Neural progenitor cell (in vitro differentiated cells): ENCODE results near the gene OR11A1. TPM values are rescaled to one million over a fixed set of nuclear protein-coding genes. Genes with fewer than 3 reads are reported as not detected.
A peak's percentile ranks its signal among the peaks of the same experiment; 100 is the strongest.

ENCODE experiments used
- DNase-seq: peaks from one replicate; pipeline ENCODE4 v3.0.0-alpha.2; 2016; ENCODE audit warnings: low spot score
- H2AFZ ChIP-seq: fragments of 200-600 bp; sonication (generic); replicated peaks from 2 replicates; pipeline ENCODE4 v1.6.1; 2016; ENCODE audit warnings: antibody characterized with exemption
- H3F3A ChIP-seq: fragments of 200-600 bp; sonication (generic); 2 replicates; pipeline ENCODE4 v1.6.1; 2016; ENCODE audit warnings: antibody characterized with exemption, low read depth
- H3K27ac ChIP-seq: fragments of 200-600 bp; sonication (generic); 2 replicates; pipeline ENCODE4 v1.5.1; 2016; ENCODE audit warnings: mild to moderate bottlenecking
- H3K27me3 ChIP-seq: fragments of 200-600 bp; sonication (generic); 2 replicates; pipeline ENCODE4 v1.6.1; 2016; ENCODE audit warnings: mild to moderate bottlenecking, moderate library complexity
- H3K36me3 ChIP-seq: fragments of 200-600 bp; sonication (generic); 2 replicates; pipeline ENCODE4 v1.5.1; 2016
- H3K4me1 ChIP-seq: fragments of 200-600 bp; sonication (generic); 2 replicates; pipeline ENCODE4 v1.6.1; 2016; ENCODE audit warnings: mixed run types
- H3K4me2 ChIP-seq: fragments of 200-600 bp; sonication (generic); 2 replicates; pipeline ENCODE4 v1.6.1; 2016
- H3K4me3 ChIP-seq: fragments of 200-600 bp; sonication (generic); 2 replicates; pipeline ENCODE4 v1.5.1; 2016
- H3K79me2 ChIP-seq: fragments of 200-600 bp; sonication (generic); 2 replicates; pipeline ENCODE4 v1.6.1; 2016; ENCODE audit warnings: low read depth
- H3K9ac ChIP-seq: fragments of 200-600 bp; sonication (generic); 2 replicates; pipeline ENCODE4 v1.6.1; 2016
- H3K9me3 ChIP-seq: fragments of 200-600 bp; sonication (generic); 2 replicates; pipeline ENCODE4 v1.5.1; 2016; ENCODE audit warnings: low read depth
- H4K20me1 ChIP-seq: fragments of 200-600 bp; sonication (generic); 2 replicates; pipeline ENCODE4 v1.6.1; 2016; ENCODE audit warnings: low read depth
- H3K27ac Mint-ChIP-seq: 3 replicates; pipeline ENCODE4 v1.8.0; 2021; ENCODE audit warnings: mixed read lengths
- H3K27me3 Mint-ChIP-seq: 2 replicates; pipeline ENCODE4 v1.8.0; 2022; ENCODE audit warnings: low read depth, mild to moderate bottlenecking, inconsistent platforms, moderate library complexity, mixed read lengths; ENCODE audit not compliant: insufficient read depth
- H3K36me3 Mint-ChIP-seq: 3 replicates; pipeline ENCODE4 v1.8.0; 2021; ENCODE audit warnings: mixed read lengths
- H3K4me1 Mint-ChIP-seq: 3 replicates; pipeline ENCODE4 v1.8.0; 2021; ENCODE audit warnings: mixed read lengths
- H3K4me3 Mint-ChIP-seq: 3 replicates; pipeline ENCODE4 v1.8.0; 2021; ENCODE audit warnings: mild to moderate bottlenecking, moderate library complexity, mixed read lengths
- H3K9me3 Mint-ChIP-seq: 3 replicates; pipeline ENCODE4 v1.8.0; 2020; ENCODE audit warnings: mixed read lengths
- CTCF ChIP-seq: fragments of 200-600 bp; sonication (generic); IDR thresholded peaks from 2 replicates; pipeline ENCODE4 v1.5.1; 2017; ENCODE audit warnings: antibody characterized with exemption, mild to moderate bottlenecking
- EZH2 ChIP-seq: fragments of 200-600 bp; sonication (generic); IDR thresholded peaks from 2 replicates; pipeline ENCODE4 v1.6.1; 2017; ENCODE audit warnings: antibody characterized with exemption, mild to moderate bottlenecking, moderate library complexity
- EZH2phosphoT487 ChIP-seq: fragments of 200-600 bp; sonication (generic); IDR thresholded peaks from 2 replicates; pipeline ENCODE4 v1.6.1; 2017; ENCODE audit warnings: antibody characterized with exemption
- total RNA-seq: library from RNA; depleted of rRNA; stranded (reverse); fragments of >200 nt; gene quantifications from 2 replicates; pipeline ENCODE4 v1.2.3, GENCODE V29; 2015; ENCODE audit warnings: low replicate concordance

The OR11A1 gene
- total RNA-seq, 1 donor from 2014 or later, result not detected

GRCh38 chr6:29388533-29388932 lies 68.3 kb downstream of the OR11A1 start:
- no peak overlapping the region for H2AFZ ChIP-seq
- no peak overlapping the region for H3K9ac ChIP-seq
- H3K4me2 ChIP-seq, result no peak overlapping the region
- no peak overlapping the region for H3K27ac ChIP-seq
- no peaks in the 10 kb centered on the region for H3K27me3 ChIP-seq
- no peak overlapping the region for H3K27ac Mint-ChIP-seq
- no peaks in the 10 kb centered on the region for H3K9me3 ChIP-seq
- DNase-seq, result no peak
- H3K27me3 Mint-ChIP-seq, result peaks cover 2% of the 10 kb centered on the region
- H3K36me3 Mint-ChIP-seq, result no peaks in the 10 kb centered on the region
- no peaks in the 10 kb centered on the region for H3K36me3 ChIP-seq
- H3K4me1 ChIP-seq, result no peaks in the 10 kb centered on the region
- no peaks in the 10 kb centered on the region for H3K4me1 Mint-ChIP-seq
- TF ChIP-seq CTCF (no peak), EZH2phosphoT487 (no peak), EZH2 (no peak)
- no peaks in the 10 kb centered on the region for H4K20me1 ChIP-seq
- H3K79me2 ChIP-seq, result no peaks in the 10 kb centered on the region
- no peaks in the 10 kb centered on the region for H3F3A ChIP-seq
- no peaks in the 10 kb centered on the region for H3K9me3 Mint-ChIP-seq
- H3K4me3 ChIP-seq, result no peak overlapping the region
- no peak overlapping the region for H3K4me3 Mint-ChIP-seq

- H3K4me1 ChIP-seq, result peaks cover 11% of the 10 kb centered on the region
- Mint-ChIP-seq H3K4me3 (no peak overlapping the region), H3K27ac (no peak overlapping the region), H3K9me3 (no peaks in the 10 kb centered on the region), H3K27me3 (no peaks in the 10 kb centered on the region), H3K36me3 (no peaks in the 10 kb centered on the region), H3K4me1 (no peaks in the 10 kb centered on the region)
- no peaks in the 10 kb centered on the region for H3F3A ChIP-seq
- H3K79me2 ChIP-seq, result no peaks in the 10 kb centered on the region
- no peaks in the 10 kb centered on the region for H3K9me3 ChIP-seq
- DNase-seq, result no peak
- no peaks in the 10 kb centered on the region for H4K20me1 ChIP-seq
- H3K4me2 ChIP-seq, result no peak overlapping the region
- no peak overlapping the region for H3K4me3 ChIP-seq
- H3K36me3 ChIP-seq, result no peaks in the 10 kb centered on the region
- no peak overlapping the region for H2AFZ ChIP-seq
- TF ChIP-seq CTCF (peak; percentile 36), EZH2 (no peak)
- no peaks in the 10 kb centered on the region for H3K27me3 ChIP-seq
- H3K9ac ChIP-seq, result no peak overlapping the region
- no peak overlapping the region for H3K27ac ChIP-seq
These were observed 80.9 kb downstream of the OR11A1 start for GRCh38 chr6:29376003-29376402.

Other genes starting within 250 kb of the OR11A1 start
- gene OR14J1, start 155.4 kb downstream of the OR11A1 start, total RNA-seq, result 0.03 TPM in 1 of 2 replicates, not detected in the other
- not detected in 2 replicates for gene OR5V1, start 88.2 kb downstream of the OR11A1 start, total RNA-seq
- gene OR12D3, start 81.8 kb downstream of the OR11A1 start, total RNA-seq, result not detected in 2 replicates
- not detected in 2 replicates for gene OR12D2, start 61.4 kb downstream of the OR11A1 start, total RNA-seq
- not detected in 2 replicates for gene OR12D1, start 42.1 kb downstream of the OR11A1 start, total RNA-seq
- not detected in 2 replicates for gene OR10C1, start 17.8 kb downstream of the OR11A1 start, total RNA-seq
- not detected in 2 replicates for gene OR2H1, start 84 bp upstream of the OR11A1 start, total RNA-seq
- gene MAS1L, start 30.9 kb upstream of the OR11A1 start, total RNA-seq, result not detected in 2 replicates
- not detected in 2 replicates for gene UBD, start 102.7 kb upstream of the OR11A1 start, total RNA-seq
- gene OR2H2, start 128.1 kb upstream of the OR11A1 start, total RNA-seq, result not detected in 2 replicates
- gene GABBR1, start 176.1 kb upstream of the OR11A1 start, total RNA-seq, result 25.4 and 37.4 TPM in 2 replicates
- not detected in 2 replicates for gene MOG, start 200.0 kb upstream of the OR11A1 start, total RNA-seq
- not detected in 2 replicates for gene ZFP57, start 224.1 kb upstream of the OR11A1 start, total RNA-seq